GM18505 (cell line): ENCODE results near the gene OXA1L.
A peak's percentile ranks its signal among the peaks of the same experiment; 100 is the strongest.
"Not testable (repeated sequence)": the region's sequence is repeated elsewhere in the genome, so short reads cannot be mapped to it uniquely, and the experiment has no call there.

Source experiments
- ATAC-seq: cut with Tn5 transposase; IDR thresholded peaks from one replicate; pipeline ENCODE4 v1.9.1; 2021; ENCODE audit not compliant: unreplicated experiment
- POLR2A ChIP-seq: IDR thresholded peaks from 4 replicates; pipeline ENCODE4 v1.6.1; 2011; ENCODE audit warnings: borderline replicate concordance; ENCODE audit not compliant: insufficient read depth, insufficient read length; ENCODE audit errors: extremely low read depth

Gene OXA1L

GRCh38 chr14:22797017-22797917, 30.8 kb downstream of the OXA1L start:
- no peak for ATAC-seq
- no peak for TF ChIP-seq POLR2A

DNA sequence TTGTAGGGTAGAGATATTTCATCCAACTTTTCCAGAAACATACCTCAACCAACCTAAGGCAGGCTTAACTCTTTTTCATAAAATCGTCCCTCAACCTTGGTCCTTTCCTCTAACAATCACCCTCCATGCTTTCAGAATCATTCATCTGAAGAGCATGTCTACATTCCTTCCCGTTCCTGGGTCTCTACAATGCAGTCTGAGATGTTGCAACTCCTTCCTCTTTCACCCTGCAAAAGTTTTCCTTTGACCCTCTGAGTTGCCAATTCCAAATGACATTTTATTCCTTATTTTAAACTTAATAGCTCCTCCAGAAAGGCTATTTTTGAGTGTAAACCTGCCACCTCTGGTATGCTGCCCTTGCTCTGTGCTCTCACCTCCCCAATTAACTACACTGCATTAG, 32.0 kb downstream of the OXA1L start:
- no peak for TF ChIP-seq POLR2A
- ATAC-seq, result no peak

- TF ChIP-seq POLR2A, result no peak
- no peak for ATAC-seq
These were observed 33.9 kb downstream of the OXA1L start for GRCh38 chr14:22800346-22800745.

- no peak for TF ChIP-seq POLR2A
- ATAC-seq, result no peak
These were observed 35.2 kb downstream of the OXA1L start for GRCh38 chr14:22801716-22802115.

DNA sequence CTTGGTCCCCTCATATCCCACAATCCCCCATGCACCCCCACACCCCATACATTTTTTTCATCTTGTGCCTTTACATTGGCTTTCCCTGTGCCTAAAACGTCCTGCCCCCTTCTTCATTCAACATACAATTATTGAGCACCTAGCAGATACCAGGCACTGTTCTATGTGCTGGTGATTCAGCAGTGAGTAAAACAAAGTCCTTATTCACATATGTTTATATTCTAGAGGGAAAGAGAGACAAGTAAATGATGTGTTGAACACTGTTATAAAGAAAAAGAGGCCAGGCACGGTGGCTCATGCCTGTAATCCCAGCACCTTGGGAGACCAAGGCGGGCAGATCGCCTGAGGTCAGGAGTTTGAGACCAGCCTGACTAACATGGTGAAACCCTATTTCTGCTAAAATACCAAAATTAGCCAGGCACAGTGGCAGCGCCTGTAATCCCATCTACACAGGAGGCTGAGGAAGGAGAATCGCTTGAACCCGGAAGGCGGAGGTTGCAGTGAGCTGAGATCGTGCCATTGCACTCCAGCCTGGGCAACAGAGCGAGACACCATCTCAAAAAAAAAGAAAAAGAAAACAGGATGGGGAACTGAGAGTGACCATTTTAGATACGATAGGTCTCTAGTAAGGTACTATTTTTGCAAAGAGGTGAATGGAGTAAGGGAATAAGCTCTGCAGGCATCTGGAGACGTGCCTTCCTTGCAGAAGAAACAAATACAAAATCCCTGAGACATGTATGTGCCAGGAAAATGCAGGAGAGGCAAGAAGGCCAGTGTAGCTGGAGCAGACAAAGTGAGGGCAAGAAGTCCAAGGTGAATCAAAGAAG, 36.6 kb downstream of the OXA1L start:
- TF ChIP-seq POLR2A, result peak; percentile 32
- peak; percentile 42 for ATAC-seq

DNA sequence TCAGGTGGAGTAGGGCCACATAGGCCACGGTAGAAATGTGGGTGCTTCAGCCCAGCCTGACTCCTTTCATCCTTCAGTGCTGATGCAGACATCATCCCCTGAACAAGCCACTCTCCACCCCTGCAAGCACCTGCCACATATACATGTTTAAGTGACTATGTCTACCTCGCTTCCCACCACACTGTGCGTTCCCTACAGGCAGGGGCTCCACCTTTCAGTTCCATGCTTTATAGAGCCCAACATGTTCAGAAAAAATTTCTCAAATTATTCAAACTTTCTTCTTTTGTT, 37.1 kb downstream of the OXA1L start:
- peak; percentile 34 for TF ChIP-seq POLR2A
- peak; percentile 37 for ATAC-seq

DNA sequence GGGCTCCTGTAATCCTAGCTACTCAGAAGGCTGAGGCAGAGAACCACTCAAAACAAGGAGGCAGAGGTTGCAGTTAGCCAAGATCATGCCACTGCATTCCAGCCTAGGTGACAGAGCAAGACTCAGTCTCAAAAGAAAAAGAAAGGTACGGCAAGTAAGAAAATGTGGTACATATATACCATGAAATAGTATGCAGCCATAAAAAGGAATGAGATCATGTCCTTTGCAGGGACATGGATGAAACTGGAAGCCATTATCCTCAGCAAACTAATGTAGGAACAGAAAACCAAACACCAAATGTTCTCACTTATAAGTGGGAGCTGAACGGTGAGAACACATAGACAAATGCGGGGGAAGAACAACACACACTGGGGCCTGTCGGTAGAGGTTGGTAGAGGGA, 38.7 kb downstream of the OXA1L start:
- not testable (repeated sequence) for ATAC-seq

DNA sequence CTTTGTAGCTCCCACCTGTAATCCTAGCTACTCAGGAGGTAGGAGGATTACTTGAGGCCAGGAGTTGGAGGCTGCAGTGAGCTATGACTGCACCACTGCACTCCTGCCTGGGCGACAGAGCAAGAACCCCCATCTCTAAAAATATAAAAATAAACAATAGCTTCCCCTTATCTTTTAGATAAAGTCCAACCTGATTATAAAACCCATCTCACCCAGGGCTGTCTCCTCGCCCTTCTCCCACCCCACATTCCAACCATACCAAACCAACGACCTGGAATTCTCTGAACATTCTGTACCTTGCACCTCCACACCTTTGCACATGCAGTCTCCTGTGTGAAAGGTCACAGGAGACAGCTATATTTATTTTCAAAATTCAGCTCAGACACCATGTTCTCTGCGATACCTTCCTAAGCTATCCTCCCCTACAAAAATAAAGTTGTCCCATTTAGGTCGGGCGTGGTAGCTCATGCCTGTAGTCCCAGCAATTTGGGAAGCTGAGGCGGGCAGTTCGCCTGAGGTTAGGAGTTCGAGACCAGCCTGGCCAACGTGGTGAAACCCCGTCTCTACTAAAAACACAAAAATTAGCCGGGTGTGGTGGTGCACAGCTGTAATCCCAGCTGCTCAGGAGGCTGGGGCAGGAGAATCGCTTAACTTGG, 41.1 kb downstream of the OXA1L start:
- no peak for ATAC-seq

DNA sequence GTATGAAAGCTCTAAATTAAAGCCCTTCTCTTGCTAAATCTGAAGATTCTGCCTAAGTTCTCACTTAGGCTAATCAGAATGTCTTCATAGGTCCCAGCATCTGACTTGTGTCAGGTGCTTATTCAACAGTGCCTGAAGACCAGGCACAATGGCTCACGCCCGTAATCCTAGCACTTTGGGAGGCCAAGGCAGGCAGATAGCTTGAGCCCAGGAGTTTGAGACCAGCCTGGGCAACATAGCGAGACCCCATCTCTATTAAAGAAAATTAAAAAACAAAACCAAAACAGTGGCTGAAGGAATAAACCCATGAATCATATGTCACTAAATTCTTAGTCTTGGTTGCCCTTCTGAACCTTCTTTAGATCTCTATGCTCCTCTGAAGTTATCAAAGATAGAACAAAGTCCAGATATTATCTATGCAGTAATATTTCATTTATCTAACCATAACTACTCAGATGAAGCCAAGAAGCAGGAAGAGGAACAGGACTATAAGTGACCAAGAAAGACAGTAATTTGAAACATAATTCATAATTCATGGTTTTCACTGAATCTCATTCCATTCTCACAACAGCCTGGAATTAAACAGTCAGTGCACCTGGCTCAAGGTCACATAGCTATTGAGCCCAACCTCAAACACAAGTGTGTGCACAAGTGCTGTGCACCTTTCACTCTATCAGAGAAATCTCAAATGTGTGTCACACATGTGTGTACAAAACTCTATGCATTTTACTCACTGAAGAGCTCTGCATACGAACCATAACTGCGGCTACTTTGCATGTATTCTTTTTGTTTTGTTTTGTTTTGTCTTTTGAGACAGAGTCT, 42.1 kb downstream of the OXA1L start:
- TF ChIP-seq POLR2A, result no peak
- no peak for ATAC-seq

More for the DNA sequence above, 41.1 kb downstream of the OXA1L start:
- TF ChIP-seq POLR2A, result no peak

GRCh38 chr14:22811722-22812121, 45.2 kb downstream of the OXA1L start:
- no peak for TF ChIP-seq POLR2A
- no peak for ATAC-seq

- no peak for TF ChIP-seq POLR2A
- ATAC-seq, result no peak
These were observed 46.3 kb downstream of the OXA1L start for GRCh38 chr14:22812744-22813143.

DNA sequence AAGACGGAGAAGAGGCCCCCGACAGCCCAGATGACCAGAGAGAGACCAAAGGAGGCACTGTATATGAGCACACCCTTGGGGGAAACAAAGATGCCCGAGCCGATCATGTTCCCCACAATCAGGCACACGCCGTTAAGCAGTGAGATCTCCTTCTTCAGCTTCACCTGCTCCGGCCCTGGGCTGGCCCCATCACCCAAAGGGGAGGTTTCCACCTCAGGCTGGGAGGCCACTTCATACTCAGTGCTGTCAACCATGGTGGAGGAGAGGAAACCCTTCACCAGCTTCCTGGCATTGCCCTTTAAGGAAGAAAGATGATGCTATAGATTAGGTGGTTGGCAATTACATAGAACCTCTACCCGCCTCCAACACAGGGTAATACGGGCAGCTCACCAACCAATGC, 46.7 kb downstream of the OXA1L start:
- ATAC-seq, result no peak
- no peak for TF ChIP-seq POLR2A

GRCh38 chr14:22814373-22814772, 47.9 kb downstream of the OXA1L start:
- no peak for TF ChIP-seq POLR2A
- no peak for ATAC-seq
